EH (cell line): ENCODE measurements around the gene TMEM87A.
A peak's percentile ranks its signal among the peaks of the same experiment; 100 is the strongest.

Experiments used
- DNase-seq: peaks from one replicate; pipeline ENCODE4 v3.0.0-alpha.2; 2015; ENCODE audit warnings: low read depth

Gene TMEM87A

DNA sequence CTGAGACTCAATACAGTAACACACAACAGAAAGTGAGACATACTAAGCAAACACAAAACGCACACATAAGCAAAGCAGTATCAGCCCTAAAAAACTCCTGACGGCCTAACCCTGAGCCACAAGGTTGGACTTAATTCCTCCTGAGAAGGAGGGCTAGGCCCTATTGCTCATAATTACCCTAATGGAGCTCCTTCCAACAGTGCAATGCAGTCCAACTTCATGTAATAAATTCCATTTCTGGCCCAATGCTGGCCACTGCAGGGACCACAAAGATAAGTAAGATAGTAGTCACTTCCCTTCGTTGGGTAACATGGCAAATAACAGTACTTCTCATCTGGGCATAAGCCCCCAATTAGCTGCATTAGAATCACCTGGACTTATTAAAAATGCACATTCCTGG, 69.3 kb downstream of the TMEM87A start:
- DNase-seq, result peak; percentile 32

DNA sequence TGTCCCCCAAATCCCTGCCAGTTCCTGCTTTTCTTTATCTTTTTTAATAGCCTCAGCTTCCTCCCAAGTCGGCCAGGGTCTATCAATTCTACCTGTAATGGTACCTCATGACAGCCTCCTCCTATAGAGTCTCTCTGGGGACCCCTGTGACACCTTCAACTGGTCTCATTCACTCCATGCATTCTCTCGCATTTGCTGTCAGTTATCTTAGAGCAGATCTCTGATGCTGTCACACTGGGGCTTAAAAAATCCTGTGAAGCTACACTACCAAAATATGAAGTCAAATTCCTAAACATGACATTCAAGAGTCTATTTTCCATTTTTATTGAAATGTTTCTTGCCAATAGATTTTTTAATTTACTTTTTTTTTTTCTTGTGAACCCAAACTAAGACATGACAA, 70.6 kb downstream of the TMEM87A start:
- DNase-seq, result peak; percentile 5

DNA sequence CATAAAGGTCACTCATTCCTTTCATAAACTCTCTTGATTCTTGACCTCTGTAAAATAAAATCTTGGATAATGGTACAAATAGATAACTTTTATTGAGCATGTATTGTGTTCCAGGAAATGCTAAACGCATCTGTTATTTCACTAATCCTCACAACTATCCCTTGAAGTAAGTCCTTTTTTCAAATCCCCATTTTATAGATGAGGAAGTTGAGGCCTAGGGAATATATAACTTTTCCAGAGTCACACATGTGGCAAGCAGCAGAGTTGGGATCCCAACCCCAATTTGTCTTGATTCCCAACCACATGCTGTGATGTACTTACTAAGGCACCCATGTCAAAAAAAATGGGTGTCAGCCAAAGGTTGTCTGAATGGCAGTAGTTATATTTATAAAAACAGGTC, 71.4 kb downstream of the TMEM87A start:
- DNase-seq, result no peak

DNA sequence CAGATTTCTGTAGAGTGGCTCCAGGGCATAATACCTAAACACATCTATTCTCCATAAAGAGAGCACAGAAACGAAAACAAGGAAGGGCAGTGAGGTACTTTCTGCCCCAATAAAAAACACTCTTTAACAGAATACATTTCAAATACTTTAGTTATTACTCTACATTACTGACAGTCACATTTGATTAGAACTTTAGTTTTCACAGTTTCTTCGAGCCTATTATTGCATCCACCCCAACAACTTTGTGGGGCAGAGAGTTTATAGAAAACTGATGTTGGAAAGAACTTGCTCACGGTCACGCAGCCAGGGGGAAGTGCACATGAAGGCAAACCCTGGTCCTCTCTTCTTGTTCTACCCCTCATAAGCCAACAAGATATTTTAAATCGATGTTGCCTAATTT, 74.1 kb downstream of the TMEM87A start:
- DNase-seq, result peak; percentile 67

DNA sequence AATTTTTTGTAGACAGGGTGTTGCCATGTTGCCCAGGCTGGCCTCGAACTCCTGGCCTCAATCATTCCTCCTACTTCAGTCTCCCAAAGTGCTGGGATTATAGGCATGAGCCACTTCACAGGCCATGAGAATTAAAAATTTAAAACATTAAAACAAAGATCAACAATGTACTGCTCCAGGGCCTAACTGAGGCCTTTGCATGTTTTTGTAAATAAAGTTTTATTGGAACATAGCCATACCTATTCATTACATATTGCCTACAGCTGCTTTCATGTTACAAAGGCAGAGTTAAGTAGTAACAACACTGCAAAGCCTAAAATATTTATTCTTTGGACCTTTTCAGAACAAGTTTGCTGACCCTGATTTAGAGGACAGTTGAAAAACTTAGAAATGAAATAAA, 74.7 kb downstream of the TMEM87A start:
- DNase-seq, result no peak

DNA sequence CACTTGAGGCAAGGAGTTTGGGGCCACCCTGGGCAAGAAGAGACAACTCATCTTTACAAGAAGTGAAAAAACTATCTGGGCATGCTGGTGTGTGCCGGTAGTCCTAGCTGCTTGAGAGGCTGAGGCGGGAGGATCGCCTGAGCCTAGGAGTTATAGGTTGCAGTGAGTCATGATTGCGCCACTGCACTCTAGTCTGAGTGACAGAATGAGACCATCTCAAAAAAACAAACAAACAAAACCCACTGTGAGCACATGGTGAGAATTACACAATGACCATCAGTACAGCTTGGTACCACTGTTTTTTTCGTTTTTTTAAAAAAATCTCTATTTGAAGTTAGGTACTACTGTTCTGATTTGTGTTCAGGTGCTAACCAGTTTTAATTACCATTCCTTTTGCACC, 78.7 kb downstream of the TMEM87A start:
- DNase-seq, result peak; percentile 66

GRCh38 chr15:42193383-42193782, 79.8 kb downstream of the TMEM87A start:
- DNase-seq, result no peak

DNA sequence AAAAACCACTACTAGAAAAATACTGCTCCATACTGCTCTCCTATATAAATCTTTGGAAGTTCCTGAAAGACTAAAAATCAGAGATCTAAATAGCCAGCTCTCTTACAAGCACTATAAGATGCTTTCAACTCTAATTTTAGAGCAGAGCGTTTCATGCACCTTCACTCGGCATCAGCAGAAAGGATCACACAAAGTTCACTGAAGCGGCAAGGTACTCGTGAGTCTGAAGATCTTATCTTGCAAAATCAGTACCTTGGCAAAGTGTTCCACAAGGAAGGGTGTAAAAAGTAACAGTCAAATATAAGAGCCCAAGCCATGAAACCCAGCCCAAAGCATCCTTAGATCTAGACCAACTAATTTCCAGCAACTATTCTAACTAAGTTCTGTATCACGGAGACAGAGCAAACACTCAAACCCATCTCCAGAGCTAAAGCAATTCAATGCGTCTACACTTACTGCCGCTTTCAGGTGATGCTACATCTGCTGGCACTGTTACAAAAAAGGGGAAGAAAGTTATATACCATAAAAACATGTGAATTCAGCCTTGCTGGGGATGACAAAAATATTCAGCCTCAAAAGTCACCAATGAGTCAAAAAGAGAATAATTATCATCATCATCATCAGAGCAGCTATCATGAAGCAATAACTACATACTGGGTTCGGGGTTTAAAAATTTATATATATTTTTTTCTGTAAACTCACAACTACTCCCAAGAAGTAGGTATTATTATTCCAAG, 81.5 kb downstream of the TMEM87A start:
- DNase-seq, result no peak

- no peak for DNase-seq
Observed at GRCh38 chr15:42190370-42190769, 82.9 kb downstream of the TMEM87A start.

DNA sequence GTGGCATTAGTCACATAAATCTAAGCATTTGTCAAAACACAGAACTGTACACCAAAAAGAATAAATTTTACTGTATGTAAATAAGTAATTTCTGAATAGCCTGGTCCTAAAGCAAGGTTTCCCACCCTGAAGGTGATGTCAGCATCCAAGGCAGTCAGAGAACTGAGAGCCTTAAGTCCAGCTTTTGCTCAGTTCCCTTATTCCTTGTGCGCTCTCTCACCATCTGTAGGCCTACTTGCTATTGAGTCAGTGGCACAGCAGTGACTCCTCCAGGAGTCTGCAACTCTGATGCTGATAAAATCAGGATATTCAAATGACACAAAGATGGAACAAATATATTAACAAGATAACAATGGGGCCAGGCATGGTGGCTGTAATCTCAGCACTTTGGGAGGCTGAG, 87.4 kb downstream of the TMEM87A start:
- no peak for DNase-seq

DNA sequence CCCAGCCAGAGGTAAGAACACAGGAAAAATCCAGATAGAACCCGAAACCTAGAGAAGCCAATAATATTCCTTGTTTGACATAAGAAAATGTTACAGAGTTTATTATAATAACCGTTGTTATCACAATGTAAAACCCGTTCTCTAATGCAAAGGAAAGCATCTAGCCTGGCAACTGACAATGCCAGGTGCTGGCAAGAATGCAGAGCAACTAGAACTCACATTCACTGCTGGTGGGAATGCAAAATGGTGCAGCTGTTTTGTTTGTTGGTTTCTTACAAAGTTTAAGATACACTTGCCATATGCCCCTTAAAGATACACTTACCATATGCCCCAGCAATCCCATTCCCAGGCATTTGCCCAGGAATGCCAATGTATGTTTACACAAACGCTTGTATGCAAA, 88.5 kb downstream of the TMEM87A start:
- no peak for DNase-seq

DNA sequence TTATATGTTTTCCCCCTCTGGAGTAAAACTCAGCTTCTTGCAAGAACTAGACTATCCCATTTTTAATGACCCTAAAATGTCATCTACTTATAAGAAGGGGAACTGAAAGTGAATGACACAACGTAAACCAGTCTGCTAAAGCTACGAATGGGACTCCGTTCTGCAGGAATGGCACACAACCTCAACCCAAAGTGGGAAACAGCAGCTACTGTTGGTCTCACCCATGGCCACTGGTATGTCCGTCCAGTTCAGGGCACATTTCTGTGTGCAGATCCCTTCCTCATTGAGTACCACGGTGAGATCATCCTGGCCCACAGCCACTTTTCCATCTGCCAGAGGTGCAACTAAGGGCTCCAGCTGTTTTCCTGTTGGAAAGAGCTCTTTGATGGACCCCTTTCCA, 88.9 kb downstream of the TMEM87A start:
- DNase-seq, result no peak

- no peak for DNase-seq
Observed at GRCh38 chr15:42182961-42183360, 90.3 kb downstream of the TMEM87A start.

- no peak for DNase-seq
Observed at GRCh38 chr15:42182328-42182886, 90.8 kb downstream of the TMEM87A start.

GRCh38 chr15:42178056-42178455, 95.2 kb downstream of the TMEM87A start:
- no peak for DNase-seq

- no peak for DNase-seq
Observed at GRCh38 chr15:42175671-42176070, 97.6 kb downstream of the TMEM87A start.

- no peak for DNase-seq
Observed at GRCh38 chr15:42172475-42172874, 100.8 kb downstream of the TMEM87A start.

- DNase-seq, result no peak
Observed at GRCh38 chr15:42171795-42172194, 101.4 kb downstream of the TMEM87A start.

- DNase-seq, result no peak
Observed at GRCh38 chr15:42171122-42171521, 102.1 kb downstream of the TMEM87A start.

- no peak for DNase-seq
Observed at GRCh38 chr15:42166225-42166940, 106.8 kb downstream of the TMEM87A start.

DNA sequence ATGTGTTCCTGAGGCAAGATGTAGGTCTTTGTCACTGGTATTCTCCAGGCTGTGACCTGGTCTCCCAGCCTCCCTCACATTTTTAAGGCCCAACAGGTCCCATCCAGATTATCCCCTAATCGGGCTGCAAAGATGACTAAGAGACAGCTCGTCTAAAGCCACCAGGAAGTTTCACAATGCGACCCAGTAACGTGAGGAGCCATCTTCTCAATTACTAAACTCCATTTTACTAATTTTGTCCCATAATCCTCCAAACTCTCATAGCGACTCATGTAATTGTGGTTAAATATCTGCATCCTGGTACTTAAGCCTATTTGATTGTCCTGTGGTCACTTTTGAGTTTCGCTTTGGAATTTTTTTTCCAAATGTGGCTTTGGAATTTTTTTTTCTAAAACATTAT, 108.1 kb downstream of the TMEM87A start:
- peak; percentile 51 for DNase-seq

DNA sequence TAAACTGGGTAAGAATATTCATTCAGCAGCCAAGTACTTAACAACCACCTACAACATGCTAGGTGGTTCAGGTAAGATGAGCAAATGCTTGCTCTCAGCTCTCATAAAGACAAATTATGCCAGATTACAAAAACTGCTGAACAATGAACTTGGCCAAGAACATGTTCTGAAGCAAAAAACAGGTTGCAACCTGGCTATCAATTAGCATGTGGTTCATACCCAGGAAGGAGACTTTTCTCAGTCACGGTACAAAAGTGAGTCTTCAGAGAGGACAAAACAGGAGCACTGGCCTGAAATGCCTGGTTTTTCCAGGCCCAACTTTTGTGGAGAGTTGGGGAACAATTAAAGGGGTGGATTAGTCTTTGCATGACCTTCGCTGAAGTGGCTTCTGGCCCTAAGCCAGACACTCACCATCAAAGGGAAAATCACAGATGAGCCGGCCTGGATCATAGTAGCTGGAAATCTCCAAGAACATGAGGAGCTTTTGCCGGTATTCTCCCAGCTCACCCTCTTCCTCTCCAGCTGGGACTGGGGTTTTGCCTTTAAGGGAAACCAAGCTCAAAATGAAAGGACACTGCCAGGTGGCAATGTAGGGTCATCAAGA, 109.2 kb downstream of the TMEM87A start:
- no peak for DNase-seq

DNA sequence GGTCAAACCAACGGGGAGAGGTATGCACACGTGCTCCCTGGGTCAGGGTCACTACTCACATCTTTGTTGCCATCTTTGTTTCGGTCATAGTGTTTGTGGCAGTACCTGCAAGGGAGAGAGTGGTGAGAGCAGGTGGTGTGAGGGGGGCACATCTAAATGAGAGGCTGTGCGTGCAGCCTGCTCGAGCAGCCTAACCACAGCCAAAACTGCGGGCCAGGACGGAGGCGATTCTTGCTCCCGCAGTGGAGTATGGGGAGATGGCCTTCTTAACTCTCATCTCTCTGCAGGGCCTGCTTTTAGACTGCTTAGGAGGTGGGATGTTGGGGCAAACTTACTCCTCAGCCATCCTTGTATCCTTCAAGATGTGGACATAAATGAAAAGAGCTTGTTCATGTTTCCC, 109.9 kb downstream of the TMEM87A start:
- DNase-seq, result no peak
